Measurements from ENCODE around the gene DAGLA.

- no peak for TF ChIP-seq POLR2AphosphoS5 (IDR thresholded peaks at IDR 0.05; ENCODE audit: borderline replicate concordance, low read depth, low read length)
- no peak for TF ChIP-seq EZH2 (IDR thresholded peaks at IDR 0.05)
- no peak for TF ChIP-seq FOXP2 (optimal IDR thresholded peaks at IDR 0.05; ENCODE audit: control extremely low read depth, extremely low read length, insufficient read depth)
Observed at GRCh38 chr11:61715867-61716266, 35.7 kb downstream of the DAGLA start.

All from SK-N-MC (cell line).